IPS-18c (cell line): Measurements from ENCODE around the gene CDHR5.
A peak's percentile ranks its signal among the peaks of the same experiment; 100 is the strongest.
"Not testable (repeated sequence)": the region's sequence is repeated elsewhere in the genome, so short reads cannot be mapped to it uniquely, and the experiment has no call there.

Source experiments
- H3K4me3 ChIP-seq: 2 replicates; pipeline ENCODE4 v1.7.0; 2013; ENCODE audit warnings: low read depth, mild to moderate bottlenecking, low read length, moderate library complexity; ENCODE audit not compliant: insufficient read depth
- H3K9me3 ChIP-seq: one replicate; pipeline ENCODE4 v1.6.1; 2013; ENCODE audit warnings: mild to moderate bottlenecking, low read length, moderate library complexity; ENCODE audit not compliant: control insufficient read depth, insufficient read depth

Gene CDHR5

GRCh38 chr11:653136-653535, 28.4 kb upstream of the CDHR5 start:
- H3K9me3 ChIP-seq, H3K4me3 ChIP-seq: not testable (repeated sequence)

- H3K4me3 ChIP-seq = no peak overlapping the region
Measured at GRCh38 chr11:650482-650881, 25.7 kb upstream of the CDHR5 start.

GRCh38 chr11:647672-648158, 23.0 kb upstream of the CDHR5 start:
- H3K9me3 ChIP-seq, H3K4me3 ChIP-seq: not testable (repeated sequence)

More at GRCh38 chr11:650482-650881, 25.7 kb upstream of the CDHR5 start:
- H3K9me3 ChIP-seq = no peaks in the 10 kb centered on the region

GRCh38 chr11:646214-646613, 21.5 kb upstream of the CDHR5 start:
- Histone ChIP-seq H3K4me3 (no peak overlapping the region), H3K9me3 (no peaks in the 10 kb centered on the region)

- H3K4me3 ChIP-seq = no peak overlapping the region
- no peaks in the 10 kb centered on the region for H3K9me3 ChIP-seq
Measured at GRCh38 chr11:645536-645935, 20.8 kb upstream of the CDHR5 start.

- Histone ChIP-seq H3K4me3 (no peak overlapping the region), H3K9me3 (no peaks in the 10 kb centered on the region)
Measured at GRCh38 chr11:643849-644738, 19.3 kb upstream of the CDHR5 start.

GRCh38 chr11:643366-643765, 18.6 kb upstream of the CDHR5 start:
- Histone ChIP-seq H3K9me3 (no peaks in the 10 kb centered on the region), H3K4me3 (no peak overlapping the region)

- no peaks in the 10 kb centered on the region for H3K9me3 ChIP-seq
- no peak overlapping the region for H3K4me3 ChIP-seq
Measured at GRCh38 chr11:641806-642370, 17.1 kb upstream of the CDHR5 start.

GRCh38 chr11:640021-640706, 15.4 kb upstream of the CDHR5 start:
- H3K9me3 ChIP-seq = no peaks in the 10 kb centered on the region
- H3K4me3 ChIP-seq = peak overlapping the region; percentile 24; the same call in 1 of the 2 replicates

GRCh38 chr11:639332-639955, 14.7 kb upstream of the CDHR5 start:
- Histone ChIP-seq H3K4me3 (peak overlapping the region; percentile 50; the same call in 1 of the 2 replicates), H3K9me3 (no peaks in the 10 kb centered on the region)

GRCh38 chr11:638631-639331, 14.0 kb upstream of the CDHR5 start:
- Histone ChIP-seq H3K4me3 (peak overlapping the region; percentile 50; the same call in 1 of the 2 replicates), H3K9me3 (no peaks in the 10 kb centered on the region)

GRCh38 chr11:637593-638521, 13.1 kb upstream of the CDHR5 start:
- H3K9me3 ChIP-seq = no peaks in the 10 kb centered on the region
- H3K4me3 ChIP-seq = peak overlapping the region; percentile 50

GRCh38 chr11:637333-637592, 12.5 kb upstream of the CDHR5 start:
- H3K9me3 ChIP-seq = no peaks in the 10 kb centered on the region
- peak overlapping the region; percentile 50 for H3K4me3 ChIP-seq

- Histone ChIP-seq H3K4me3 (peak within 1 kb of the TSS; percentile 50), H3K9me3 (no peaks in the 10 kb centered on the region)
Measured at GRCh38 chr11:636511-637332, 12.0 kb upstream of the CDHR5 start, which contains the start of gene DRD4. TSS of gene DRD4 (plus strand) at chr11:637269. CDS start at chr11:637305, 36 bp downstream.

GRCh38 chr11:635945-636510, 11.3 kb upstream of the CDHR5 start:
- H3K9me3 ChIP-seq = no peaks in the 10 kb centered on the region
- peak overlapping the region; percentile 50; the same call in 1 of the 2 replicates for H3K4me3 ChIP-seq
